HG02678 (cell line): ENCODE measurements around the gene SPINK4.

Experiments used
- ATAC-seq: cut with Tn5 transposase; IDR thresholded peaks from one replicate; pipeline ENCODE4 v1.9.1; 2021; ENCODE audit warnings: mild to moderate bottlenecking, moderate library complexity; ENCODE audit not compliant: unreplicated experiment

Gene SPINK4

GRCh38 chr9:33229359-33230114, 10.4 kb upstream of the SPINK4 start:
- no peak for ATAC-seq

GRCh38 chr9:33230756-33231622, 9.0 kb upstream of the SPINK4 start:
- no peak for ATAC-seq

DNA sequence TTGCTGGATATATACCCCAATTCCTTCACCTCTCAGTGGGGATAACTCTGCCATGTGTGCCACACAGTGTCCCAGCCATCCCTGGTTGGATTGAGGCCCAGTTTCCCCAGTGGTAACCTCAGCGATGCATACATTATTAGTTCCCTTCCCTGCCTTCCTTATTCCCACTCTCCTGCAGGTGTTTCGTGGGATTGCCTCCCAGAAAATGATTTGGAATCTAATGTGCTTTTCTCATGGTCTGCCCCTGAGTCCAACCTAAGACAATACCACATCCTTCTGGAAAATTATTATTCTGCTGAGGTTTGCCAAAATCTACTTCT, 8.4 kb upstream of the SPINK4 start:
- ATAC-seq = no peak

GRCh38 chr9:33232815-33233214, 7.2 kb upstream of the SPINK4 start:
- no peak for ATAC-seq

- no peak for ATAC-seq
These were observed 6.2 kb upstream of the SPINK4 start for GRCh38 chr9:33233626-33234342.

GRCh38 chr9:33234511-33235467, 5.2 kb upstream of the SPINK4 start:
- ATAC-seq = no peak

DNA sequence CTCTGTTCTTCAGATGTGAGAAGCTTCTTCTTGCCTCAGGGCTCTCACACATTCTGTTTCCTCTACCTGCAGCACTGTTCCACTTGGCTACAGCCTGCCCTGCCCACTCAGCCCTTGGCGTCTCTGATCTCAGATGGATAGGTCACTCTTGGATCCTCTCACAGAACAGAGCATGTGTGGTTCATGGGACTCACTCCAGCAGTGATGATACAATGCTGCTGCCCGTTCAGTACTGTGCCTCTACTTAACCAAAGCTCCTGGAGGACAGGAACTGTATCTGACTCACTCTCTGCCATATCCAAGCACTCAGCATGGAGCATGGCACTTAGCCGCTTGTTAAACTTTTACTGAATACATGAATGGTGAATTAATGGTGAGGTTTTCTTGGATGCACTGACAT, 3.4 kb upstream of the SPINK4 start:
- ATAC-seq = no peak

- ATAC-seq = no peak
These were observed 1.3 kb downstream of the SPINK4 start for GRCh38 chr9:33241298-33241697.

DNA sequence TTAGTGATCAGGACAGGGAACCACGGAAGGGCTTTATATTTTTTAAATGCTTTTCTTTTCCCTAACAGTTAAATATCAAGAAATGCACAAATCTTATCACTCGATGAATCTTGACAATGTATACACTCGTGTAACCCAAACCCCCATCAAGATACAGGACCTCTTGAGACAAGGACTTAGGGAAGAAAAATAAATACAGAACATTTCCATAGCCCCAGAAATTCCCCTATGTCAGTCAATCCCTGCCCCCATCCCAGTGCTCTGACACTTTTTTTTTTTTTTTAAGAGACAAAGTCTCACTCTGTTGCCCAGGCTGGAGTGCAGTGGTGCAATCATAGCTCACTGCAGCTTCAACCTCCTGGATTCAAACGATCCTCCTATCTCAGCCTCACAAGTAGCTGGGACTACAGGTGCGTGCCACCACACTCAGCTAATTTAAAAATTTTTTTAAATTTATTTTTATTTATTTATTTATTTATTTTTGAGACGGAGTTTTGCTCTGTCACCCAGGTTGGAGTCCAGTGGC, 2.7 kb downstream of the SPINK4 start:
- no peak for ATAC-seq

- no peak for ATAC-seq
These were observed 4.3 kb downstream of the SPINK4 start for GRCh38 chr9:33244137-33244784.

GRCh38 chr9:33245341-33245740, 5.4 kb downstream of the SPINK4 start:
- ATAC-seq = no peak

- ATAC-seq = no peak
These were observed 6.4 kb downstream of the SPINK4 start for GRCh38 chr9:33246269-33246860.

DNA sequence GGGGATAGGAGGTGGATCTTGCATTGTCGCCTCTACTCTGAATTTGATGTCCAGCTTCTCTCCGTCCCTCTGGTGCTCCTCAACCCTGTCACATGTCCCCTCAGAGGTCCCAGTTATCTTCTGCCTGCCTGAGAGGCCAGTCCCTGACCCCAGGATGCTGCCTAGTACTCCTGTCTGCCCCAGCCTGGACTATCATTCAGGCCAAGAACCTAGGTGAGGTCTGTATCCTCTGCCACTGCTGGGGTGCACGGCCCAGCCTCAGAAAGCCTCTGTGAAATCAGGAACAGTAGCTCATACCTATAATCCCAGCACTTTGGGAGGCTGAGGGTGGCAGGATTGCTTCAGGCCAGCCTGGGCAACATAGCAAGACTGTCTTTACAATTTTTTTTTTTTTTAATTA, 8.6 kb downstream of the SPINK4 start:
- no peak for ATAC-seq

DNA sequence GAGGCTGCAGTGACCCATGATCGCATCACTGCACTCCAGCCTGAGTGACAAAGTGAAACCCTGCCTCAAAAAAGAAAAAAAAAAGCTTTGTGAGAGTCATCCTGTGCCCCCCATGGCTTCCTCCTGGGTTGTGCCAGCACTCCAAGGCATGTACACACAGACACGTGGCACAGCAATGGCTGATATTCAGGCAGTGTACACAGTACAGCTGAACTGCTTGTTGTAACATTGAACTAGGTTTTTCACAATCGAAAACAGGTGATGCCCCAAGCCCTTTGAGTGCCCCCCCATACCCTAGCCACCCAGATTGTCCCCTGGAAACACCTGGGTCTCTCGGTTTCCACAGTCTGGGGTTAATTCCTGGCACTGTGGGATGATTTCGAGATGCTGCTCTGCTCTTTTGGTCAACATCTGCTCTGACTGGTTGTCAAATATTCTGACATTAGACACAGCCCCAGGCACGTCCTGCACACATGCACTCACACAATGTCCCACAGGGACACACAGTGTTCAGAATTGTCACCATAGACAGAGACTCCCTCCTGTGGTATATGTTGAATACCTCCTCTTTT, 9.2 kb downstream of the SPINK4 start:
- peak; percentile 61 for ATAC-seq

GRCh38 chr9:33249983-33250382, 10.0 kb downstream of the SPINK4 start:
- ATAC-seq = no peak

GRCh38 chr9:33250458-33250995, 10.6 kb downstream of the SPINK4 start:
- no peak for ATAC-seq

DNA sequence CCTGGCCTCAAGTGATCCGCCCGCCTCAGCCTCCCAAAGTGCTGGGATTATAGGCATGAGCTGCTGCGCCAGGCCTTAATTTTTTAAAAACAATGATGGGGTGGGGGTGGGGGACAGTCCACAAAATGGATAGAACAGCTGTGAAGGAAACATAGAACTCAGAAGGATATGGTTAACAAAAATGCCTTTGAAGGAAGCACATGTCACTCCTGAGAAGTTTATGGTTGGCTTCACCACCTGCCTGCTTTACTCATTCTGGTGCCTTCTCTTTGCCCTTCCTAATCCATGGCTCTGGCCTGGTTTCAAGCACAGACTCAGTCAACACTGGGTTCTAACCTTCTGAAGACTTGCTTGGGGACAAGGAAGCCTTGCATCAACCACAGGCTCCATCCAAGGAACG, 14.2 kb downstream of the SPINK4 start:
- no peak for ATAC-seq

- no peak for ATAC-seq
These were observed 15.0 kb downstream of the SPINK4 start for GRCh38 chr9:33255014-33255413.

- ATAC-seq = no peak
These were observed 15.5 kb downstream of the SPINK4 start for GRCh38 chr9:33255471-33255870.
